Left lung (tissue), 10 donors: ENCODE measurements around the gene PAK6. TPM values are rescaled to one million over a fixed set of nuclear protein-coding genes. Genes with fewer than 3 reads are reported as not detected.

Experiments used
- ATAC-seq: fragments of 200-7000 bp; cut with Tn5 transposase; one replicate; pipeline ENCODE4 v1.9.1; 2020; ENCODE audit warnings: moderate library complexity
- DNase-seq, 4 donors: peaks; one replicate each; pipeline ENCODE4 v3.0.0-alpha.2; 2013 to 2020
- H3K27ac ChIP-seq, 2 donors: fragments of 200-600 bp; sonication (generic) in 1 of 2; one replicate each; pipeline versions ENCODE4 v1.5.0 to v1.8.0; 2020 to 2021
- H3K27me3 ChIP-seq, 2 donors: fragments of 200-600 bp; sonication (generic) in 1 of 2; one replicate each; pipeline versions ENCODE4 v1.5.0 to v1.8.0; 2020 to 2021
- H3K36me3 ChIP-seq, 2 donors: fragments of 200-600 bp; sonication (generic) in 1 of 2; one replicate each; pipeline versions ENCODE4 v1.5.0 to v1.8.0; 2020 to 2021
- H3K4me1 ChIP-seq, 2 donors: fragments of 200-600 bp; one replicate each; pipeline ENCODE4 v1.8.0; 2021
- H3K4me3 ChIP-seq, 2 donors: fragments of 200-600 bp; sonication (generic) in 1 of 2; one replicate each; pipeline versions ENCODE4 v1.5.0 to v1.8.0; 2020 to 2021; ENCODE audit warnings: mild to moderate bottlenecking in 1 of 2
- H3K9me3 ChIP-seq, 2 donors: fragments of 200-600 bp; sonication (generic) in 1 of 2; one replicate each; pipeline versions ENCODE4 v1.5.0 to v1.8.0; 2020 to 2021
- intact Hi-C, 2 donors: fragments of 100-400 bp; cut with DNase I; formaldehyde crosslinking; loops; one replicate each; pipeline versions ENCODE4 v1.11.2 to v1.14.2; 2022
- polyA plus RNA-seq, 6 donors: library from polyadenylated mRNA; unstranded; fragments of 120-200 nt; gene quantifications; one replicate each; pipeline ENCODE4 v1.2.1, GENCODE V29; 2013; ENCODE audit not compliant: insufficient read length in 6 of 6
- total RNA-seq, 2 donors: library from RNA; stranded (reverse); fragmentation: NEBNext Ultra II Directional; extraction: Animal tissue kit (Norgen Biotek cat#: 25700); gene quantifications; one replicate each; pipeline ENCODE4 v1.2.1, GENCODE V29; 2021
- TF ChIP-seq, protein P1 (sequence below), 2 donors: fragments of 200-600 bp; sonication (generic) in 1 of 2; IDR thresholded peaks; one replicate each; pipeline versions ENCODE4 v1.5.0 to v1.8.0; 2021; ENCODE audit warnings: antibody characterized with exemption in 2 of 2
- donor health status: DM: no; HTN: yes; CAD: no.
- donor health status: DM: no; HTN: no; CAD: no.

The PAK6 gene
- total and polyA plus RNA-seq, 8 donors: 5.3 to 14.6 (median 8.1) TPM

GRCh38 chr15:40240619-40241221 is 1.9 kb downstream of the PAK6 start:
- ATAC-seq: no peak
- TF ChIP-seq, protein P1, sequence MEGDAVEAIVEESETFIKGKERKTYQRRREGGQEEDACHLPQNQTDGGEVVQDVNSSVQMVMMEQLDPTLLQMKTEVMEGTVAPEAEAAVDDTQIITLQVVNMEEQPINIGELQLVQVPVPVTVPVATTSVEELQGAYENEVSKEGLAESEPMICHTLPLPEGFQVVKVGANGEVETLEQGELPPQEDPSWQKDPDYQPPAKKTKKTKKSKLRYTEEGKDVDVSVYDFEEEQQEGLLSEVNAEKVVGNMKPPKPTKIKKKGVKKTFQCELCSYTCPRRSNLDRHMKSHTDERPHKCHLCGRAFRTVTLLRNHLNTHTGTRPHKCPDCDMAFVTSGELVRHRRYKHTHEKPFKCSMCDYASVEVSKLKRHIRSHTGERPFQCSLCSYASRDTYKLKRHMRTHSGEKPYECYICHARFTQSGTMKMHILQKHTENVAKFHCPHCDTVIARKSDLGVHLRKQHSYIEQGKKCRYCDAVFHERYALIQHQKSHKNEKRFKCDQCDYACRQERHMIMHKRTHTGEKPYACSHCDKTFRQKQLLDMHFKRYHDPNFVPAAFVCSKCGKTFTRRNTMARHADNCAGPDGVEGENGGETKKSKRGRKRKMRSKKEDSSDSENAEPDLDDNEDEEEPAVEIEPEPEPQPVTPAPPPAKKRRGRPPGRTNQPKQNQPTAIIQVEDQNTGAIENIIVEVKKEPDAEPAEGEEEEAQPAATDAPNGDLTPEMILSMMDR (IDR thresholded peaks at IDR 0.05): no peak
- no peak overlapping the region for H3K27ac ChIP-seq
- peaks cover 0 to 33% of the 10 kb centered on the region in 2 donors for H3K27me3 ChIP-seq
- H3K9me3 ChIP-seq: no peaks in the 10 kb centered on the region
- H3K4me1 ChIP-seq: peaks cover 0 to 12% of the 10 kb centered on the region in 2 donors
- H3K4me3 ChIP-seq: no peak overlapping the region
- peak in 1 of 4 donors; percentile 24 for DNase-seq
- intact Hi-C loops: no loop called here
- no peaks in the 10 kb centered on the region for H3K36me3 ChIP-seq

GRCh38 chr15:40241269-40242212 is 2.7 kb downstream of the PAK6 start:
- intact Hi-C loops: no loop called here
- Histone ChIP-seq H3K27me3 (peaks cover 0 to 33% of the 10 kb centered on the region in 2 donors), H3K9me3 (no peaks in the 10 kb centered on the region), H3K27ac (no peak overlapping the region), H3K36me3 (no peaks in the 10 kb centered on the region), H3K4me1 (peaks cover 0 to 11% of the 10 kb centered on the region in 2 donors), H3K4me3 (no peak overlapping the region)
- DNase-seq: peak in 2 of 4 donors; percentile 16 to 51
- TF ChIP-seq, protein P1 (IDR thresholded peaks at IDR 0.05): no peak
- no peak for ATAC-seq

DNA sequence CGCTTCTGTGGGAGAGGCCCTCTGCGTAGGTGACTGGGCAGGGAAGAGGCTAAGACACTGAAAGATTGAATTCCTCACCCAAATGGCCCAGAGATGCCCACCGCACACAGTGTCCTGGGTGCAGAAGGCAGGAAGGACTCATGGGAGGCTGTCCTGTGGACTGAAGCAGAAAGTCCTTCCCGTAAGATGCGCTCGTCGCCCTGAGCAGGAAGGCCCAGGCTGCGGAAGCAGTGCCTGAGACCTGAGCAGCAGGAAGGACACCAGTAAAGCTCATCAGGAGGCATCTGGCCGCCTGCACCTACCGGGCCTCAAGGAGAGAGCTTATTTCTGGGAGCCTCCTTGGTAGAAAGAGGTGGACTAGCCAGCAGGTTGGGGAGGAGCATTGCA is 3.3 kb downstream of the PAK6 start:
- H3K4me1 ChIP-seq: peaks cover 0 to 11% of the 10 kb centered on the region in 2 donors
- TF ChIP-seq, protein P1 (IDR thresholded peaks at IDR 0.05): no peak
- H3K9me3 ChIP-seq: no peaks in the 10 kb centered on the region
- no peaks in the 10 kb centered on the region for H3K36me3 ChIP-seq
- H3K27me3 ChIP-seq: peaks cover 0 to 33% of the 10 kb centered on the region in 2 donors
- peak in 1 of 4 donors; percentile 53 for DNase-seq
- no peak overlapping the region for H3K27ac ChIP-seq
- no peak for ATAC-seq
- no peak overlapping the region for H3K4me3 ChIP-seq
- intact Hi-C loops: no loop called here

GRCh38 chr15:40242601-40243000 is 3.7 kb downstream of the PAK6 start:
- Histone ChIP-seq H3K27me3 (peaks cover 0 to 33% of the 10 kb centered on the region in 2 donors), H3K36me3 (no peaks in the 10 kb centered on the region), H3K27ac (no peak overlapping the region), H3K9me3 (no peaks in the 10 kb centered on the region), H3K4me3 (no peak overlapping the region), H3K4me1 (peaks cover 0 to 11% of the 10 kb centered on the region in 2 donors)
- intact Hi-C loops: no loop called here
- DNase-seq (peak in 2 of 4 donors; percentile 19 to 40), ATAC-seq (no peak)
- TF ChIP-seq, protein P1 (IDR thresholded peaks at IDR 0.05): no peak
